AML-193 (cell line): ENCODE measurements around the gene LHFPL2.
"Not testable (repeated sequence)": the region's sequence is repeated elsewhere in the genome, so short reads cannot be mapped to it uniquely, and the experiment has no call there.

Experiments used
- DNase-seq, 2 experiments: peaks; one replicate each; lab custom pipeline; 2025; lab: John Stamatoyannopoulos, UW

The LHFPL2 gene

DNA sequence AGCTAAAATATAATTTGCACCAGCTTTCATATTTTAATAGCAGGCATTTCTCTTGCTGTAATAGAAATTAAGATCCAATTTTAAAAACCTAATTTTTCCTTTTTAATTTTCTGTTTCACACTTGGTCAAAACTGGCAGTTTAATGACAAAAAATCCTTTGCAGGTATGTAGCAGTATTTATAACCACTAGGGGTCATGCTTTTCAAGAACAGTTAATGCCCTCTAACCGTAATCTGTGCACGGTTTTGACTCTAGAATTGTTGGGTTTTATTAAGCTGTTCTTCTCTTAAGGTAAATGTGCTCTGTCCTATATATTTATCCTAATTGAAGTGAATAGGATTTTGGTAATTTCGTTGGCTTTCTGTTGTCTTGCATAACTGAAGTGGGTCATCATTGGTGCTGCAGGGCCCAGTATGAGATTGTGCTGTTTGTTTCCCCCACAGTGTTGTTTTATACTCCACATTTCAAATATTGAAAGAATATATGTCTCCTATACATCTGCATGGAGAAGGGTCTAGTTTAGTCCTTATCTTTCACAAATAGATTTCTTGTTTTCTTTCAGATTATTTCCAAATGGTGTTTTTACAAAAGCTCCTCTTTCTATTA, 180.7 kb downstream of the LHFPL2 start:
- DNase-seq, result peak; percentile 50 to 56

DNA sequence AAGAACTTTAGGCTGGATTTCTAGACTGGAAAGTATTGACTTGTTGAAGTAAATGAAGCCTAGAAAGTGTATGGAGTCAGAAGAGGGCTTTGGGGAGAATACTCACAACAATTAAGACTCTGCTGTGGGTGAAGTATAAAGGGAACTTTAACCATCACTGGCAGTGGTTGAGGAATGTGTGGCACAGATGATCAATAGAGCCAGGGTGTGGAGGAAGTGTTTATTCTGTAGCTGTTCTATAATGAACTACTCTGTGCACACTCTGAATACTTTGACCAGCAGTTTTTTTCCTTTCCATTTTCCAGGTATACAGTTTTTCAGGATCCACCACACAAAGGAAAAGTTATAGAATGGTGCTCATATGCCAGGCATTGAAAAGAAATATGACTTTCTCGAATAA, 181.4 kb downstream of the LHFPL2 start:
- DNase-seq, result no peak

DNA sequence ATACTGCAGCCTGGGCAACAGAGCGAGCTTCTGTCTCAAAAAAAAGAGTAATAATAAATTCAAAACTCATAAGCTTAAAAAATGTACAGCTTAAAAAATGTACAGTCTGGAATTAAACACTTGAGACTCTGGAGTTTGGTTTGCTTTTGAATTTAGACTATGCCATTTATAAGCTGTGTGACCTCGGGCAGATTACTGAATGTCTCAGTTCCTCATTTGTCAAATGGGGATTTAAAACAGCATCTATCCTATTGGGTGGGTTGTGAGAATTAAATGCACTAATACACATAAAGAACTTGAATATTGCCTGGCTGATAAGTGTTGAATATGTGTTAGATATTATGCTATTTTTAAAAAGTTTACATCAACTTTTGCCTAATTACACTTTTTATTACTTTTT, 189.7 kb downstream of the LHFPL2 start:
- no peak for DNase-seq

DNA sequence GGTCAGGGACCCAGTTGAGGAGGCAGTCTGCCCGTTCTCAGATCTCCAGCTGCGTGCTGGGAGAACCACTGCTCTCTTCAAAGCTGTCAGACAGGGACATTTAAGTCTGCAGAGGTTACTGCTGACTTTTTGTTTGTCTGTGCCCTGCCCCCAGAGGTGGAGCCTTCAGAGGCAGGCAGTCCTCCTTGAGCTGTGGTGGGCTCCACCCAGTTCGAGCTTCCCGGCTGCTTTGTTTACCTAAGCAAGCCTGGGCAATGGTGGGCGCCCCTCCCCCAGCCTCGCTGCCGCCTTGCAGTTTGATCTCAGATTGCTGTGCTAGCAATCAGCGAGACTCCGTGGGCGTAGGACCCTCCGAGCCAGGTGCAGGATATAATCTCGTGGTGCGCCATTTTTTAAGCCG, 191.1 kb downstream of the LHFPL2 start:
- DNase-seq, result not testable (repeated sequence)

DNA sequence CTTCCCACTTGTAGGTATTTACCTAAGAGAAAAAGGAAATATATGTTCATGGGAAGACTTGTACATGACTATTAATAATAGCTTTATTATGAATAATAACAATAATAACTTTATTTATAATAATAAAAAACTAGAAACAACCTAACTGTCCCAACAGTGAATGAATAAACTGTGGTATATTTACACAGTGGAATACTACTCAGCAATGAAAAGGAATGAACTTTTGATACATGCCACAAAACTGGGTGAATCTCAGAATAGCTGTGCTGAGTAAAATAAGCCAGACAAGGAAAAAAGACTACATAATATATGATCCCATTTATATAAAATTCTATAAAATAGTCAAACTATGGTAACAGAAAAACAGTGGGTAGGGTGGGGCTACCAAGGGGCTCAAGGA, 199.5 kb downstream of the LHFPL2 start:
- no peak for DNase-seq

DNA sequence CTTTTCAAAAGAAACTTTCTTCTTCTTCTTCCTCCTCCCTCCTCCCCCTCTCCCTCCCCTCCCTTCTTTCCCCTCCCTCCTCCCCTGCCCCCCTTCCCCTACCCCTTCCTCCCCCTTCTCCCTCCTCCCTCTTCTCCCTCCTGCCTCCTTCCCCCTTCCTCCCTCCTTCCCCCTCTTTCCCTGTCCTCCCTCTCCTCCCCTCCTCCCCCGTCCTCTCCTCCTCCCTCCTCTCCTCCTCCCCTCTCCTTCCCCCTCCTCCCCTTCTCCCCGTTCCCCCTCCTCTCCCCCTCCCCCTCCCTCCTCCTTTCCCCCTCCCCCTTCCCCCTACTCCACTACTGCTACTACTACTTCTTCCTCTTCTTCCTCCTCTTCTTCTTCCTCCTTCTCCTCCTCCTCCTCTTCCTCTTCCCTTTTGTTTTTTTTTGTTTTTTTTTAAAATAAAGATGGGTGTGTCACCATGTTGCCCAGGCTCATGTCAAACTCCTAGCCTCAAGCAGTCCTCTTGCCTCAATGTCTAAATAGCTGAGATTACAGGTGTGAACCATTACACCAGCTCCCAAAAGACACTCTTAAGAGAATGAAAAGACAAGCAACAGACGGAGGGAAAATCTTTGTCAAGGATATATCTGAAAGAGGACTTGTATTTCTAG, 200.7 kb downstream of the LHFPL2 start:
- DNase-seq, result no peak
